Progenitor cell of endocrine pancreas (in vitro differentiated cells): ENCODE data around the gene CCDC136. TPM values are rescaled to one million over a fixed set of nuclear protein-coding genes. Genes with fewer than 3 reads are reported as not detected.

Experiments
- DNase-seq: peaks from one replicate; pipeline ENCODE4 v3.0.0; 2021; ENCODE audit warnings: low spot score; ENCODE audit not compliant: unreplicated experiment
- H3K27ac Mint-ChIP-seq: 2 replicates; pipeline ENCODE4 v1.8.0; 2021; ENCODE audit warnings: mild to moderate bottlenecking, moderate library complexity, mixed read lengths
- H3K27me3 Mint-ChIP-seq: 2 replicates; pipeline ENCODE4 v1.8.0; 2021; ENCODE audit warnings: mixed read lengths
- H3K36me3 Mint-ChIP-seq: 2 replicates; pipeline ENCODE4 v1.8.0; 2022; ENCODE audit warnings: mixed read lengths; ENCODE audit not compliant: insufficient read depth
- H3K4me1 Mint-ChIP-seq: 2 replicates; pipeline ENCODE4 v1.8.0; 2021; ENCODE audit warnings: low read depth, mixed read lengths
- H3K4me3 Mint-ChIP-seq: 2 replicates; pipeline ENCODE4 v1.8.0; 2021; ENCODE audit warnings: low read depth, mild to moderate bottlenecking, moderate library complexity, mixed read lengths
- H3K9me3 Mint-ChIP-seq: 2 replicates; pipeline ENCODE4 v1.8.0; 2021; ENCODE audit warnings: low read depth, mixed read lengths
- CTCF ChIP-seq: fragments of 200-600 bp; sonication (generic); IDR thresholded peaks from one replicate; pipeline ENCODE4 v1.5.0; 2021; ENCODE audit warnings: antibody characterized with exemption, mild to moderate bottlenecking; ENCODE audit not compliant: unreplicated experiment
- total RNA-seq: library from RNA; stranded (reverse); gene quantifications from 2 replicates; pipeline ENCODE4 v1.2.1, GENCODE V29; 2021

The CCDC136 gene
- total RNA-seq, 1 donor from 2014 or later = 74.2 TPM

GRCh38 chr7:128846781-128847444 lies 55.1 kb downstream of the CCDC136 start:
- no peak for DNase-seq
- TF ChIP-seq CTCF = no peak
- no peaks in the 10 kb centered on the region for H3K4me1 Mint-ChIP-seq

GRCh38 chr7:128847721-128848211 lies 56.0 kb downstream of the CCDC136 start:
- no peaks in the 10 kb centered on the region for H3K4me1 Mint-ChIP-seq
- DNase-seq = no peak
- no peaks in the 10 kb centered on the region for H3K36me3 Mint-ChIP-seq
- H3K9me3 Mint-ChIP-seq = no peaks in the 10 kb centered on the region
- H3K4me3 Mint-ChIP-seq = no peak overlapping the region
- H3K27ac Mint-ChIP-seq = no peak overlapping the region
- TF ChIP-seq CTCF = no peak
- H3K27me3 Mint-ChIP-seq = peaks cover 2% of the 10 kb centered on the region

More at GRCh38 chr7:128846781-128847444, 55.1 kb downstream of the CCDC136 start:
- Mint-ChIP-seq H3K27me3 (peaks cover 2% of the 10 kb centered on the region), H3K9me3 (no peaks in the 10 kb centered on the region), H3K27ac (no peak overlapping the region), H3K4me3 (no peak overlapping the region), H3K36me3 (no peaks in the 10 kb centered on the region)

- no peak for DNase-seq
- no peaks in the 10 kb centered on the region for H3K36me3 Mint-ChIP-seq
- H3K27me3 Mint-ChIP-seq = peaks cover 2% of the 10 kb centered on the region
- no peak overlapping the region for H3K4me3 Mint-ChIP-seq
- TF ChIP-seq CTCF = no peak
- no peaks in the 10 kb centered on the region for H3K4me1 Mint-ChIP-seq
- no peaks in the 10 kb centered on the region for H3K9me3 Mint-ChIP-seq
- H3K27ac Mint-ChIP-seq = no peak overlapping the region
Measured at GRCh38 chr7:128848289-128849155, 56.8 kb downstream of the CCDC136 start.

GRCh38 chr7:128849156-128849515 lies 57.4 kb downstream of the CCDC136 start:
- Mint-ChIP-seq H3K36me3 (no peaks in the 10 kb centered on the region), H3K4me1 (no peaks in the 10 kb centered on the region), H3K4me3 (no peak overlapping the region), H3K27me3 (peaks cover 2% of the 10 kb centered on the region), H3K9me3 (no peaks in the 10 kb centered on the region), H3K27ac (no peak overlapping the region)
- DNase-seq = no peak
- TF ChIP-seq CTCF = no peak

- Mint-ChIP-seq H3K4me3 (no peak overlapping the region), H3K36me3 (no peaks in the 10 kb centered on the region), H3K27me3 (peaks cover 2% of the 10 kb centered on the region), H3K9me3 (no peaks in the 10 kb centered on the region), H3K4me1 (no peaks in the 10 kb centered on the region), H3K27ac (no peak overlapping the region)
- no peak for TF ChIP-seq CTCF
- no peak for DNase-seq
Measured at GRCh38 chr7:128849804-128850490, 58.2 kb downstream of the CCDC136 start.
